OCI-LY3 (cell line): ENCODE data around the gene USP47.

Source experiments
- CTCF ChIP-seq: fragments of 200-600, 300-600 bp; sonication (generic); IDR thresholded peaks from 2 replicates; pipeline ENCODE4 v1.5.1; 2014; ENCODE audit warnings: antibody characterized with exemption, low read length, low read depth
- EZH2phosphoT487 ChIP-seq: fragments of 200-600 bp; shearing (Covaris generic); IDR thresholded peaks from 2 replicates; pipeline ENCODE4 v1.6.1; 2018; ENCODE audit warnings: antibody characterized with exemption, mixed run types, low read depth

GRCh38 chr11:11841116-11841722, 553 bp upstream of the USP47 start:
- TF ChIP-seq CTCF (no peak), EZH2phosphoT487 (no peak)
